K562 (cell line): ENCODE data around the gene RIOK3. TPM values are rescaled to one million over a fixed set of nuclear protein-coding genes. Genes with fewer than 3 reads are reported as not detected.

Source experiments
- ATF1 ChIP-seq, 2 experiments: fragments of 450-650 bp in 1 of 2; IDR thresholded peaks; 2 replicates each; pipeline ENCODE4 v1.6.1; 2016; ENCODE audit warnings: missing compliant biosample characterization in 1 of 2, missing genetic modification characterization in 1 of 2
- BCL6 ChIP-seq: fragments of 250-450 bp; sonication (Bioruptor Pico); IDR thresholded peaks from 2 replicates; pipeline ENCODE4 v1.4.0; 2020
- CBX1 ChIP-seq: sonication (generic); IDR thresholded peaks from 2 replicates; pipeline ENCODE4 v1.6.1; 2016; ENCODE audit warnings: antibody characterized with exemption, low read depth, mild to moderate bottlenecking
- CCNT2 ChIP-seq: IDR thresholded peaks from 2 replicates; pipeline ENCODE4 v1.6.1; 2011; ENCODE audit warnings: borderline replicate concordance, low read depth, mild to moderate bottlenecking, moderate library complexity, mixed read lengths, low read length; ENCODE audit not compliant: insufficient read length; ENCODE audit errors: extremely low read depth
- CSDE1 ChIP-seq, 2 experiments: fragments of 450-650 bp; IDR thresholded peaks; 2 replicates each; pipeline ENCODE4 v1.6.1; 2016; ENCODE audit warnings: mild to moderate bottlenecking in 1 of 2
- EP400 ChIP-seq: fragments of 450-650 bp; IDR thresholded peaks from 2 replicates; pipeline ENCODE4 v1.6.1; 2017; ENCODE audit warnings: antibody characterized with exemption, mild to moderate bottlenecking, moderate library complexity
- GMEB1 ChIP-seq: fragments of 250-450 bp; sonication (Bioruptor Pico); IDR thresholded peaks from 2 replicates; pipeline ENCODE4 v1.4.0; 2020; ENCODE audit warnings: mild to moderate bottlenecking
- MCM7 ChIP-seq, 2 experiments: fragments of 450-650 bp; IDR thresholded peaks; 2 replicates each; pipeline ENCODE4 v1.6.1; 2016 to 2018
- MEF2A ChIP-seq: IDR thresholded peaks from 2 replicates; pipeline ENCODE4 v1.6.1; 2011; ENCODE audit warnings: low read depth, mild to moderate bottlenecking, low read length, moderate library complexity; ENCODE audit not compliant: control insufficient read depth
- MNT ChIP-seq, 2 experiments: fragments of 450-650 bp; conservative IDR thresholded peaks; 2 replicates each; pipeline ENCODE4 v1.6.1; 2017; ENCODE audit warnings: mild to moderate bottlenecking in 2 of 2, moderate library complexity in 2 of 2
- POU5F1 ChIP-seq: fragments of 150-350 bp; IDR thresholded peaks from 2 replicates; pipeline ENCODE4 v1.6.1; 2014; ENCODE audit warnings: borderline replicate concordance, low read length, low read depth, mild to moderate bottlenecking; ENCODE audit not compliant: partially characterized antibody
- RBM14 ChIP-seq: fragments of 200-400 bp; formaldehyde crosslinking; IDR thresholded peaks from 2 replicates; pipeline ENCODE4 v1.6.1; 2018; ENCODE audit warnings: low read depth, mild to moderate bottlenecking, low read length, moderate library complexity, borderline replicate concordance; ENCODE audit not compliant: insufficient read depth
- RFX7 ChIP-seq: fragments of 250-450 bp; sonication (Bioruptor Pico); IDR thresholded peaks from 2 replicates; pipeline ENCODE4 v1.5.1; 2021; ENCODE audit warnings: mild to moderate bottlenecking
- SMARCA5 ChIP-seq: fragments of 450-650 bp; IDR thresholded peaks from 2 replicates; pipeline ENCODE4 v1.6.1; 2016
- TAF15 ChIP-seq: fragments of 200-400 bp; formaldehyde crosslinking; IDR thresholded peaks from 2 replicates; pipeline ENCODE4 v1.6.1; 2017; ENCODE audit warnings: mild to moderate bottlenecking, low read depth, low read length, moderate library complexity
- TOE1 ChIP-seq, 2 experiments: fragments of 450-650 bp in 1 of 2; sonication (generic) in 1 of 2; formaldehyde crosslinking in 1 of 2; IDR thresholded peaks; 2 replicates each; pipeline versions ENCODE4 v1.7.1 to v1.8.0; 2016 to 2022; ENCODE audit warnings: borderline replicate concordance in 2 of 2, mild to moderate bottlenecking in 2 of 2, antibody characterized with exemption in 1 of 2, inconsistent platforms in 1 of 2, low read depth in 1 of 2, missing genetic modification reagents in 1 of 2, moderate library complexity in 1 of 2
- U2AF1 ChIP-seq: fragments of 200-400 bp; formaldehyde crosslinking; optimal IDR thresholded peaks from 2 replicates; pipeline ENCODE3; 2017; ENCODE audit warnings: mild to moderate bottlenecking, low read depth, low read length, moderate library complexity
- YY1 ChIP-seq, 3 experiments: IDR thresholded peaks; 2 replicates each; pipeline ENCODE4 v1.6.1; 2011; ENCODE audit warnings: low read length in 2 of 3, mild to moderate bottlenecking in 2 of 3, moderate library complexity in 2 of 3, borderline replicate concordance in 1 of 3, control low read depth in 1 of 3, low read depth in 1 of 3; ENCODE audit not compliant: insufficient read depth in 3 of 3, insufficient replicate concordance in 2 of 3, control insufficient read depth in 1 of 3, insufficient read length in 1 of 3; ENCODE audit errors: extremely low read depth in 1 of 3
- ZC3H4 ChIP-seq: sonication (generic); formaldehyde crosslinking; IDR thresholded peaks from 2 replicates; pipeline ENCODE4 v1.9.0; 2021; ENCODE audit warnings: missing genetic modification reagents, borderline replicate concordance
- ZNF512 ChIP-seq: IDR thresholded peaks from 2 replicates; pipeline ENCODE4 v1.6.1; 2016; ENCODE audit warnings: missing genetic modification characterization, missing compliant biosample characterization
- ZNF639 ChIP-seq, 2 experiments: fragments of 200-800 bp in 1 of 2; sonication (Bioruptor generic) in 1 of 2; sonication (generic) in 1 of 2; formaldehyde crosslinking in 1 of 2; IDR thresholded peaks in 1 of 2; conservative IDR thresholded peaks in 1 of 2; 2 replicates each; pipeline versions ENCODE4 v1.5.0 to v1.6.1; 2016 to 2020; ENCODE audit warnings: missing compliant biosample characterization in 1 of 2, missing genetic modification characterization in 1 of 2, missing genetic modification reagents in 1 of 2
- polyA plus RNA-seq, 8 experiments: library from polyadenylated mRNA; depleted of rRNA in 4 of 8; stranded (reverse) in 5 of 8; unstranded in 3 of 8; fragments of >200 nt; fragmentation: Nextera tagmentation in 2 of 8; fragmentation: Illumina TruSeq in 1 of 8; extraction: Ambion mirVana in 2 of 8; extraction: Trizol in 1 of 8; gene quantifications; 2 replicates each; pipeline versions ENCODE4 v1.2.1 to v1.2.3, GENCODE V29; 2011 to 2014; ENCODE audit warnings: inconsistent platforms in 1 of 8, missing spikeins in 1 of 8
- total RNA-seq, 7 experiments: library from RNA; depleted of rRNA in 6 of 7; stranded (reverse); fragments of >200 nt in 6 of 7; fragmentation: Illumina TruSeq in 2 of 7; extraction: Trizol in 2 of 7; gene quantifications; 2 replicates each; pipeline versions ENCODE4 v1.2.1 to v1.2.3, GENCODE V29; 2011 to 2021; ENCODE audit warnings: low replicate concordance in 1 of 7

The RIOK3 gene
- total and polyA plus RNA-seq, 9 of the 15 experiments (the other 6 are each of a cell fraction or from before 2014, with no cell fraction given), result 21.4 to 89.5 (median 62.9) TPM

- TF ChIP-seq ZNF512 (0 out of 2 replicates have a peak, but pooled peaks have one; percentile 37), ATF1 (CRISPR knock-in tag; IDR thresholded peaks at IDR 0.05) (no peak), ATF1 (tag; IDR thresholded peaks at IDR 0.05) (no peak; the same call in 1 of the 2 replicates), MEF2A (0 out of 2 replicates have a peak, but pooled peaks have one; percentile 6), RBM14 (no peak), GMEB1 (no peak), ZNF639 (CRISPR knock-in tag; conservative IDR thresholded peaks at IDR 0.05 in 1 of 2, IDR thresholded peaks at IDR 0.05 in 1 of 2) (no peak), CSDE1 (IDR thresholded peaks at IDR 0.05) (0 out of 4 replicates have a peak, but pooled peaks of 1 of the 2 experiments have one; percentile 28), TAF15 (no peak), MNT (conservative IDR thresholded peaks at IDR 0.05) (no peak), YY1 (IDR thresholded peaks at IDR 0.05; ENCODE audit: borderline replicate concordance in 1 of 3, control insufficient read depth in 1 of 3, extremely low read depth in 1 of 3, insufficient read depth in 3 of 3, insufficient read length in 1 of 3, insufficient replicate concordance in 2 of 3, low read depth in 1 of 3, low read length in 2 of 3) (no peak), RFX7 (CRISPR knock-in tag) (no peak), CBX1 (no peak), ZC3H4 (no peak), SMARCA5 (no peak), BCL6 (CRISPR knock-in tag) (no peak), U2AF1 (peak; percentile 3), MCM7 (IDR thresholded peaks at IDR 0.05) (no peak), TOE1 (IDR thresholded peaks at IDR 0.05; ENCODE audit: borderline replicate concordance) (0 out of 2 replicates have a peak, but pooled peaks have one; percentile 23), TOE1 (CRISPR knock-in tag; IDR thresholded peaks at IDR 0.05; ENCODE audit: borderline replicate concordance, low read depth) (no peak), EP400 (0 out of 2 replicates have a peak, but pooled peaks have one; percentile 9), CCNT2 (no peak), POU5F1 (no peak)
These were observed 15.1 kb upstream of the RIOK3 start (continued) for GRCh38 chr18:23438046-23438377.
